Suprapubic skin (tissue), 4 donors: ENCODE measurements around the gene SUSD5. TPM values are rescaled to one million over a fixed set of nuclear protein-coding genes. Genes with fewer than 3 reads are reported as not detected.

Source experiments
- DNase-seq, 2 donors: peaks; one replicate each; pipeline ENCODE4 v3.0.0-alpha.2; 2019; ENCODE audit warnings: low spot score in 2 of 2
- H3K27ac ChIP-seq: fragments of 200-600 bp; sonication (generic); one replicate; pipeline ENCODE4 v1.5.1; 2019
- H3K27me3 ChIP-seq: fragments of 200-600 bp; sonication (generic); one replicate; pipeline ENCODE4 v1.5.1; 2019
- H3K36me3 ChIP-seq: fragments of 200-600 bp; sonication (generic); one replicate; pipeline ENCODE4 v1.5.1; 2019
- H3K4me1 ChIP-seq: fragments of 200-600 bp; sonication (generic); one replicate; pipeline ENCODE4 v1.5.1; 2019
- H3K4me3 ChIP-seq: fragments of 200-600 bp; sonication (generic); one replicate; pipeline ENCODE4 v1.5.1; 2019; ENCODE audit warnings: mild to moderate bottlenecking
- H3K9me3 ChIP-seq: fragments of 200-600 bp; sonication (generic); one replicate; pipeline ENCODE4 v1.5.1; 2019
- CTCF ChIP-seq, 2 donors: fragments of 200-600 bp in 1 of 2; fragments of 450-650 bp in 1 of 2; sonication (generic) in 1 of 2; IDR thresholded peaks; one replicate each; pipeline ENCODE4 v1.5.1; 2016 to 2019; ENCODE audit warnings: antibody characterized with exemption in 2 of 2, mild to moderate bottlenecking in 1 of 2, moderate library complexity in 1 of 2
- EP300 ChIP-seq: sonication (generic); formaldehyde crosslinking; IDR thresholded peaks from one replicate; pipeline ENCODE4 v1.6.1; 2017; ENCODE audit warnings: antibody characterized with exemption
- POLR2A ChIP-seq, 2 donors: fragments of 450-650 bp; IDR thresholded peaks; one replicate each; pipeline ENCODE4 v1.6.1; 2017; ENCODE audit warnings: antibody characterized with exemption in 2 of 2, mild to moderate bottlenecking in 2 of 2, moderate library complexity in 2 of 2
- POLR2AphosphoS5 ChIP-seq, 3 donors: sonication (generic); formaldehyde crosslinking; IDR thresholded peaks; one replicate each; pipeline ENCODE4 v1.6.1; 2017; ENCODE audit warnings: antibody characterized with exemption in 3 of 3
- WGBS: methylation state at CpG from one replicate; pipeline ENCODE4 v1.1.5; 2018; 5-methylcytosine and 5-hydroxymethylcytosine counted together
- total RNA-seq, 4 donors: library from RNA; depleted of rRNA; stranded (reverse); fragments of >200 nt; gene quantifications; one replicate each; pipeline ENCODE4 v1.1.0, GENCODE V29; 2016

Gene SUSD5
- total RNA-seq, 4 donors from 2014 or later = 0.60 to 2.6 (median 1.4) TPM

GRCh38 chr3:33137691-33138090, 80.9 kb downstream of the SUSD5 start:
- 76% methylated on average over 1 of the region's 1 CpG for WGBS
- no peak for TF ChIP-seq POLR2A (IDR thresholded peaks at IDR 0.05)
- TF ChIP-seq EP300 = no peak
- no peak for TF ChIP-seq POLR2AphosphoS5 (IDR thresholded peaks at IDR 0.05)
- TF ChIP-seq CTCF (IDR thresholded peaks at IDR 0.05) = no peak
- peaks cover 68% of the 10 kb centered on the region for H3K36me3 ChIP-seq

GRCh38 chr3:33134026-33134625, 84.5 kb downstream of the SUSD5 start:
- no peaks in the 10 kb centered on the region for H3K27me3 ChIP-seq
- H3K9me3 ChIP-seq = no peaks in the 10 kb centered on the region
- peaks cover 73% of the 10 kb centered on the region for H3K36me3 ChIP-seq
- TF ChIP-seq CTCF (IDR thresholded peaks at IDR 0.05) (no peak), POLR2AphosphoS5 (IDR thresholded peaks at IDR 0.05) (no peak), EP300 (no peak), POLR2A (IDR thresholded peaks at IDR 0.05) (no peak)
- DNase-seq = no peak
- H3K4me1 ChIP-seq = peaks cover 6% of the 10 kb centered on the region
- H3K27ac ChIP-seq = no peak overlapping the region
- 63% methylated on average over 4 of the region's 4 CpGs for WGBS
- no peak overlapping the region for H3K4me3 ChIP-seq

More at GRCh38 chr3:33137691-33138090, 80.9 kb downstream of the SUSD5 start:
- H3K4me1 ChIP-seq = no peaks in the 10 kb centered on the region
- no peaks in the 10 kb centered on the region for H3K9me3 ChIP-seq
- DNase-seq = no peak
- H3K4me3 ChIP-seq = no peak overlapping the region
- H3K27me3 ChIP-seq = no peaks in the 10 kb centered on the region
- no peak overlapping the region for H3K27ac ChIP-seq

- no peak for DNase-seq
- Histone ChIP-seq H3K9me3 (no peaks in the 10 kb centered on the region), H3K27ac (no peak overlapping the region), H3K36me3 (peaks cover 81% of the 10 kb centered on the region), H3K4me3 (no peak overlapping the region), H3K4me1 (peaks cover 6% of the 10 kb centered on the region), H3K27me3 (no peaks in the 10 kb centered on the region)
- TF ChIP-seq EP300 = no peak
- no peak for TF ChIP-seq POLR2AphosphoS5 (IDR thresholded peaks at IDR 0.05)
- no peak for TF ChIP-seq CTCF (IDR thresholded peaks at IDR 0.05)
- no peak for TF ChIP-seq POLR2A (IDR thresholded peaks at IDR 0.05)
- 100% methylated on average over 1 of the region's 1 CpG for WGBS
These were observed 86.6 kb downstream of the SUSD5 start for GRCh38 chr3:33132019-33132360.

GRCh38 chr3:33131331-33132018, 87.1 kb downstream of the SUSD5 start:
- Histone ChIP-seq H3K4me1 (peaks cover 6% of the 10 kb centered on the region), H3K27ac (no peak overlapping the region), H3K9me3 (no peaks in the 10 kb centered on the region), H3K36me3 (peaks cover 81% of the 10 kb centered on the region), H3K27me3 (no peaks in the 10 kb centered on the region), H3K4me3 (no peak overlapping the region)
- no peak for DNase-seq
- WGBS = 30% methylated on average over 6 of the region's 6 CpGs
- no peak for TF ChIP-seq POLR2AphosphoS5 (IDR thresholded peaks at IDR 0.05)
- TF ChIP-seq CTCF (IDR thresholded peaks at IDR 0.05) = peak; percentile 37 to 69

- Histone ChIP-seq H3K36me3 (peaks cover 81% of the 10 kb centered on the region), H3K4me1 (peaks cover 6% of the 10 kb centered on the region), H3K9me3 (no peaks in the 10 kb centered on the region), H3K27me3 (no peaks in the 10 kb centered on the region), H3K27ac (no peak overlapping the region), H3K4me3 (no peak overlapping the region)
- no peak for TF ChIP-seq POLR2AphosphoS5 (IDR thresholded peaks at IDR 0.05)
- no peak for TF ChIP-seq EP300
- TF ChIP-seq POLR2A (IDR thresholded peaks at IDR 0.05) = no peak
- TF ChIP-seq CTCF (IDR thresholded peaks at IDR 0.05) = no peak
- WGBS = 63% methylated on average over 2 of the region's 2 CpGs
- no peak for DNase-seq
These were observed 88.5 kb downstream of the SUSD5 start for GRCh38 chr3:33130144-33130543.
